Measurements from ENCODE around the gene SPNS2.

SPNS2 gene

GRCh38 chr17:4498461-4499397 lies at the start of gene SPNS2:
SPNS2 (plus strand) TSS chr17:4498881; CDS start chr17:4499048, 167 bp downstream.
- DNase-seq: peak in 48 of 51 donors; percentile 9 to 91 (median 67)

- DNase-seq: no peak
Measured at GRCh38 chr17:4449736-4450135, 48.9 kb upstream of the SPNS2 start.

GRCh38 chr17:4450710-4451316 lies 47.9 kb upstream of the SPNS2 start:
- DNase-seq: no peak

GRCh38 chr17:4453812-4454591 lies 44.7 kb upstream of the SPNS2 start:
- DNase-seq: no peak

GRCh38 chr17:4460661-4461060 lies 38.0 kb upstream of the SPNS2 start:
- DNase-seq: no peak

GRCh38 chr17:4463818-4464476 lies 34.7 kb upstream of the SPNS2 start:
- DNase-seq: peak in 3 of 51 donors; percentile 10 to 52 (median 11)

GRCh38 chr17:4465786-4466185 lies 32.9 kb upstream of the SPNS2 start:
- DNase-seq: no peak

GRCh38 chr17:4467287-4467686 lies 31.4 kb upstream of the SPNS2 start:
- DNase-seq: no peak

- DNase-seq: no peak
Measured at GRCh38 chr17:4469552-4469951, 29.1 kb upstream of the SPNS2 start.

GRCh38 chr17:4472286-4472685 lies 26.4 kb upstream of the SPNS2 start:
- no peak for DNase-seq

GRCh38 chr17:4474093-4474492 lies 24.6 kb upstream of the SPNS2 start:
- peak in 2 of 51 donors; percentile 15 to 16 for DNase-seq

GRCh38 chr17:4475001-4475400 lies 23.7 kb upstream of the SPNS2 start:
- DNase-seq: no peak

- DNase-seq: no peak
Measured at GRCh38 chr17:4475463-4475862, 23.2 kb upstream of the SPNS2 start.

- no peak for DNase-seq
Measured at GRCh38 chr17:4476017-4476416, 22.7 kb upstream of the SPNS2 start.

GRCh38 chr17:4476511-4477070 lies 22.1 kb upstream of the SPNS2 start:
- DNase-seq: no peak

- no peak for DNase-seq
Measured at GRCh38 chr17:4477255-4477791, 21.4 kb upstream of the SPNS2 start.

GRCh38 chr17:4478318-4478830 lies 20.3 kb upstream of the SPNS2 start:
- DNase-seq: no peak

GRCh38 chr17:4479340-4479981 lies 19.2 kb upstream of the SPNS2 start:
- DNase-seq: no peak

GRCh38 chr17:4479982-4480751 lies 18.5 kb upstream of the SPNS2 start:
- no peak for DNase-seq

Measured in hypothalamus (tissue), 51 donors.